Activated CD4-positive, alpha-beta T cell treated with anti-CD3 and anti-CD28 coated beads, Interleukin-2, Interleukin-4, amounts not matched to agents 100 ng/mL and 50 ng/mL, durations not matched to agents 16 hours and 8 hours (primary cell): ENCODE measurements around the gene PLXNB3.
A peak's percentile ranks its signal among the peaks of the same experiment; 100 is the strongest.
"Not testable (repeated sequence)": the region's sequence is repeated elsewhere in the genome, so short reads cannot be mapped to it uniquely, and the experiment has no call there.

Experiments used
- DNase-seq: peaks from one replicate; pipeline ENCODE4 v3.0.0-alpha.2; 2020; ENCODE audit warnings: low spot score

Gene PLXNB3

GRCh38 chrX:153816831-153817690 lies 53.0 kb downstream of the PLXNB3 start:
- DNase-seq: no peak

GRCh38 chrX:153818064-153818463 lies 54.0 kb downstream of the PLXNB3 start:
- not testable (repeated sequence) for DNase-seq

DNA sequence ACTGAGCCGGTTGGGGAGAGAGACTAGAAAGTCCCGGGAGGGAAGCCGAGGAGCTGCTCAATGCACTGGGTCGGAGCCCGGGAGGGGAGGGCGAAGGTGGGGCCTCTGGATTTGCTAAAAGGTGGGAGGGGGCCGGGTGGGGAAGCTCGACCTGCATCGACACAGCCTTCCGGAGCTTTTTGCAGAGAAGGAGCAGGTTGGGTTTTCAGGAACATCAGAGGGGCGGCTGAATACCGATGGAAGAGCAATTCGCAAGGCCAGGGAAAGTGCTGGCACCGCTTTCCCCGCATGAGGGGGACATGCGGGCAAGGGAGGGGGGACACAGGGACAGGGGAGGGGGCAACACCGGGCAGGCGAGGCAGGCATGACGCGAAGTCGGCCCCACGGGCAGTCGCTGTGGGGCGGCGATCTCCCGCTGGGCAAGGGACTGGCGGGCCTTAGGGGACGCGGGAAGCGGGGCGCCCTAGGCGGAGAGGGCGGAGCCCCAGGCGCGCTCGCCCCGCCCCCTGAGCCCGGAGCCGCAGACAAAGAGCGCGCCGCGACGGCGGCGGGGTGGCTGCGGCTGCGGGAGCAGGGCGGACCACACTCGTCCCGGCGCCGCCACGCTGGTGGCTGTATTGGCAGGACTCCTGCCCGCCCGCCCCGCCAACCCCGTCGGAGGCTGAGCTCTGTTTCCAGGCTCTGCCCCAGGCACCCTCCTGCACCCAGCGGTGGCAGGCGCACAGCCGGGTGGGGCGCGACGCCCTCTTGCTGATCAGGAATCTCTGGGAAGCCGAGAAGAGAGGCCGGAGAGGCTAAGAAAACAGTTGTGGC lies 54.7 kb downstream of the PLXNB3 start:
- peak; percentile 7 for DNase-seq

GRCh38 chrX:153819384-153820040 lies 55.5 kb downstream of the PLXNB3 start:
- DNase-seq: no peak

GRCh38 chrX:153820601-153821000 lies 56.6 kb downstream of the PLXNB3 start:
- no peak for DNase-seq

- DNase-seq: no peak
Observed at GRCh38 chrX:153821066-153821465, 57.0 kb downstream of the PLXNB3 start.

DNA sequence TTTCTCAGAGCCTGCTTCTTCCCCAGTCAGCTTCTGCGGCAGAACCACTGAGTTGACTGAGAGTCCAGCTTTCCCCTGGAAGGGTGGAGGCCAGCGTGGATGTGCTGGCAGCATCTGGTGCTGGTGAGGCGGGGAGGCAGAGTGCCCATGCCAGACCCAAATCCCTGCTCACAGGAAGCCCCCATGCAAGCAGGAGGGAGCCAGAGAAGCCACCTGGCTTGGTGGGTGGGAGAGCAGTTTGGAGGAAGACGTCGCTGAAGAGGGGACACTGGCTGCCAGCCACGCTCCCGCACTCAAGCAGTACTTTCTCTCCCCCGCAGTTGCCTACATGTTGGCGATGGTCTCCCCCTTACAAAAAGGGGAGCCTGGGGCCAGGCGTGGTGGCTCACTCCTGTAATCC lies 60.3 kb downstream of the PLXNB3 start:
- DNase-seq: no peak

DNA sequence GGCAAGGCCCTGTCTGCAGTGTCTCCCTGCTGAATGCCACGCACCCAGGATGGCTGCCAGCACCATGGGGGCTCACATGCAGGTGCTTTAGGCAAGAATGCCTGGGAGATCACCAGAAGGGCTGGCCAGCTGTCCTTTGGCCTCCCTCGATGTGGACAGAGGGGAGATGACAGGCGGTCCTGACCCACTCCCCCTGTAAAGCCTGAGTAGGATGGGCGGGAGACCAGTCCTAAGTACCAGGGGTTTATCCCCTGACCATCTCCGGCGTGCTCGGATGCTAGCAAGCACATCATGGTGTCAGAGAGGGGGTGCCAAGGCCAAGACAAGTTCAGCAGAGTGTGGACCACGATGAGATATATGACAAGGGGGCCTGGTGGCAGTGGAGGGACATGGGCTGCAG lies 61.0 kb downstream of the PLXNB3 start:
- DNase-seq: no peak
